GM12874 (cell line): ENCODE data around the gene TTLL10.

ENCODE experiments used
- CTCF ChIP-seq: IDR thresholded peaks from 2 replicates; pipeline ENCODE4 v1.5.1; 2011; ENCODE audit warnings: low read depth, mild to moderate bottlenecking, control low read depth, low read length, moderate library complexity; ENCODE audit not compliant: insufficient read depth

The TTLL10 gene

GRCh38 chr1:1232208-1232795 is 58.6 kb downstream of the TTLL10 start, which contains the start of gene B3GALT6:
B3GALT6 (plus strand) TSS chr1:1232237; CDS start chr1:1232279, 42 bp downstream.
- no peak for TF ChIP-seq CTCF

DNA sequence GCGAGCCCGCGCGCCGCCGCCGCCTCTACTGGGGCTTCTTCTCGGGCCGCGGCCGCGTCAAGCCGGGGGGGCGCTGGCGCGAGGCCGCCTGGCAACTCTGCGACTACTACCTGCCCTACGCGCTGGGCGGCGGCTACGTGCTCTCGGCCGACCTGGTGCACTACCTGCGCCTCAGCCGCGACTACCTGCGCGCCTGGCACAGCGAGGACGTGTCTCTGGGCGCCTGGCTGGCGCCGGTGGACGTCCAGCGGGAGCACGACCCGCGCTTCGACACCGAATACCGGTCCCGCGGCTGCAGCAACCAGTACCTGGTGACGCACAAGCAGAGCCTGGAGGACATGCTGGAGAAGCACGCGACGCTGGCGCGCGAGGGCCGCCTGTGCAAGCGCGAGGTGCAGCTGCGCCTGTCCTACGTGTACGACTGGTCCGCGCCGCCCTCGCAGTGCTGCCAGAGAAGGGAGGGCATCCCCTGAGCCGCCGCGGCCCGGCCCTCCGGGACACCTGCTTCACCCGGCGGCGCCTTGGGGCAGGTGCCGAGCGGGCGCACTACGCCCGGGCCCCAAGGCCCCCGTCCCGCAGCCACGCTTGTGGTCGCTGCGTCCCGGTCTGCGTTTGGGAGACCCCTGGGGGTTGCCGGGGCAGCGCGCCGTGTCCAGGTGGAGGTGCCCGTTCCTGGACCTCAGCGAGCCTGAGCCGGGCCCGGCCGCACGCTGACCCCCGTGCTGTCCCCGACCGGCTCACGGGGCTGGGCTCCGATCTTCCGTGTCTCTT is 59.3 kb downstream of the TTLL10 start:
- TF ChIP-seq CTCF: no peak

DNA sequence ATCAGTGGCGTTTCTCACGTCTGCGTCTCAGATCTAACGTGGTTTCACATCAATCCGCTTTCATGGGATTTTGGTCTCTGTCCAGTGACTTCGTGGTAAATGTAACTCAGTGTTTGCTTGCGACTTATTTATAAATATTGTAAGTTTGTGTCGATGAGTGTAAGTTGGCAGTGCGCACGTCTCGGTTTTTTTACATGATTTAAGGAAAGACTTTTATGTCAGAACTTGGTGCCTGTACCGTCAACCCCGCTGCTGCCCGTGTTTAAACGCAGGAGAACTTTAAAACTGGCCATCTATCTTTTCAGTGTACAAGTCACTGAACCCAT is 59.9 kb downstream of the TTLL10 start:
- TF ChIP-seq CTCF: no peak

GRCh38 chr1:1234180-1234808 is 60.6 kb downstream of the TTLL10 start:
- no peak for TF ChIP-seq CTCF

DNA sequence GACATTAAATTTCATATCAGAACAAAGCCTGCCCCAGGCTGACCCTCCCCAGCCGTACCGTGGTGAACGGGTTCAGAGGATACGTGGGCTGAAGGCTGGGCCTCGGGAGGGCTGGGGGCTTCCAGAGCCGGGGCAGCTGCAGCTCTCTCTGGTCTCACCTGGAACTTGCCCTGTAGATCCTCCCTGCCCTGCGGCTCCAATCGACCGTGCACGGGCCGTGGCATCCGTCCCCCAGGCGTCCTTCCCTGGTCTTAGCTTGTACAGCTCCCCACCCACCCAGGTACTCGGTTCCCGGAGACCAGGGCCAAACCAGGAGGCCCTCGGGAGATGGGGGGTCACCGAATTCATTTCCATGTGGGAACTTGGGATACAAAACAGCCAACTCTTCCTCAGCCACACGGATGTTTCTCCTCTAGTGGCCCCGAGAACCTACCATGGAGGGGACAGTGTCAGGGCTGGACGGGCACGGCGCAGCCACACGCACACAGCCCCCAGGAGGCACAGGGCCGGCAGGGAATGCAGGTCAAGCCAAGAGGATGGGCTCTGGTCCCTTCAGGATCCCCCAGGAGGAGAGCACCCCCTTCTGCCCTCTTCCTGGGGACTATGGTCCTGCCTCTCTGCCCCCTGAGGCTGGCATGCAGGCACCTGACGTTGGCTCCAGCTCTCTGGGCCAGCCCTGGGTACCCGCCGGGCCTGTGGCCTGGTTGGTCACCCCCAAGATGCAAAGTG is 61.5 kb downstream of the TTLL10 start:
- no peak for TF ChIP-seq CTCF

- TF ChIP-seq CTCF: no peak
These were observed 62.6 kb downstream of the TTLL10 start for GRCh38 chr1:1236176-1236763.
